HepG2 (cell line): ENCODE measurements around the gene NRAS. TPM values are rescaled to one million over a fixed set of nuclear protein-coding genes. Genes with fewer than 3 reads are reported as not detected.

Experiments
- ATF1 ChIP-seq: IDR thresholded peaks from 2 replicates; pipeline ENCODE4 v1.6.1; 2016; ENCODE audit warnings: mild to moderate bottlenecking, control low read depth
- ATF5 ChIP-seq: sonication (generic); formaldehyde crosslinking; IDR thresholded peaks from 2 replicates; pipeline ENCODE4 v1.4.0; 2020; ENCODE audit warnings: mild to moderate bottlenecking, low read depth, missing genetic modification reagents
- IKZF1 ChIP-seq: fragments of 450-650 bp; IDR thresholded peaks from 2 replicates; pipeline ENCODE4 v1.7.1; 2016
- KLF15 ChIP-seq: sonication (generic); formaldehyde crosslinking; IDR thresholded peaks from 2 replicates; pipeline ENCODE4 v1.8.1; 2023; ENCODE audit warnings: borderline replicate concordance, mild to moderate bottlenecking, inconsistent platforms, missing genetic modification reagents, mixed read lengths
- MIXL1 ChIP-seq: IDR thresholded peaks from 2 replicates; pipeline ENCODE4 v1.6.1; 2016
- MXD4 ChIP-seq: IDR thresholded peaks from 2 replicates; pipeline ENCODE4 v1.6.1; 2016; ENCODE audit warnings: mild to moderate bottlenecking, missing biosample characterization, missing genetic modification reagents
- NCOA5 ChIP-seq: sonication (generic); formaldehyde crosslinking; IDR thresholded peaks from 2 replicates; pipeline ENCODE4 v1.4.0; 2020; ENCODE audit warnings: missing genetic modification reagents
- NFIB ChIP-seq: sonication (generic); formaldehyde crosslinking; IDR thresholded peaks from 2 replicates; pipeline ENCODE4 v1.9.0; 2021; ENCODE audit warnings: missing genetic modification reagents, mild to moderate bottlenecking, borderline replicate concordance
- NFKB2 ChIP-seq: sonication (generic); formaldehyde crosslinking; IDR thresholded peaks from 2 replicates; pipeline ENCODE4 v1.4.0; 2020; ENCODE audit warnings: missing genetic modification reagents, borderline replicate concordance
- POGZ ChIP-seq: sonication (generic); formaldehyde crosslinking; IDR thresholded peaks from 2 replicates; pipeline ENCODE4 v1.4.0; 2020; ENCODE audit warnings: mild to moderate bottlenecking, missing genetic modification reagents
- SMARCE1 ChIP-seq: fragments of 450-650 bp; IDR thresholded peaks from 2 replicates; pipeline ENCODE4 v1.6.1; 2017; ENCODE audit warnings: borderline replicate concordance
- YY1 ChIP-seq: IDR thresholded peaks from 2 replicates; pipeline ENCODE4 v1.6.1; 2011; ENCODE audit warnings: low read length, low read depth, moderate library complexity, mild to moderate bottlenecking; ENCODE audit not compliant: insufficient read depth, insufficient replicate concordance
- ZNF235 ChIP-seq: sonication (generic); formaldehyde crosslinking; IDR thresholded peaks from 2 replicates; pipeline ENCODE4 v1.8.1; 2023; ENCODE audit warnings: mild to moderate bottlenecking, missing genetic modification reagents, borderline replicate concordance
- ZNF318 ChIP-seq: sonication (generic); formaldehyde crosslinking; IDR thresholded peaks from 2 replicates; pipeline ENCODE4 v1.4.0; 2020; ENCODE audit warnings: mild to moderate bottlenecking, missing genetic modification reagents
- ZNF556 ChIP-seq: sonication (generic); formaldehyde crosslinking; IDR thresholded peaks from 2 replicates; pipeline ENCODE4 v1.4.0; 2020; ENCODE audit warnings: mild to moderate bottlenecking, missing genetic modification reagents, borderline replicate concordance
- ZNF557 ChIP-seq: sonication (generic); formaldehyde crosslinking; IDR thresholded peaks from 2 replicates; pipeline ENCODE4 v1.4.0; 2020; ENCODE audit warnings: missing genetic modification reagents
- ZNF558 ChIP-seq: sonication (generic); formaldehyde crosslinking; IDR thresholded peaks from 2 replicates; pipeline ENCODE4 v1.9.0; 2022; ENCODE audit warnings: mild to moderate bottlenecking, missing genetic modification reagents, borderline replicate concordance
- ZNF652 ChIP-seq: IDR thresholded peaks from 2 replicates; pipeline ENCODE4 v1.6.1; 2016; ENCODE audit warnings: low read depth, borderline replicate concordance
- ZNF720 ChIP-seq: sonication (generic); formaldehyde crosslinking; IDR thresholded peaks from 2 replicates; pipeline ENCODE4 v1.4.0; 2020; ENCODE audit warnings: missing genetic modification reagents
- ZNF777 ChIP-seq: sonication (generic); formaldehyde crosslinking; IDR thresholded peaks from 2 replicates; pipeline ENCODE4 v1.4.0; 2020; ENCODE audit warnings: missing genetic modification reagents
- ZSCAN22 ChIP-seq: sonication (generic); formaldehyde crosslinking; IDR thresholded peaks from 2 replicates; pipeline ENCODE4 v1.4.0; 2020; ENCODE audit warnings: mild to moderate bottlenecking, missing genetic modification reagents
- polyA plus RNA-seq, 8 experiments: library from polyadenylated mRNA; depleted of rRNA in 3 of 8; stranded (reverse) in 7 of 8; unstranded in 1 of 8; fragments of >200 nt; fragmentation: Illumina TruSeq in 4 of 8; extraction: Trizol in 4 of 8; gene quantifications; 2 replicates each; pipeline versions ENCODE4 v1.2.1 to v1.2.3, GENCODE V29; 2011 to 2016; ENCODE audit warnings: low read depth in 4 of 8, missing spikeins in 1 of 8, mixed read lengths in 1 of 8; ENCODE audit not compliant: insufficient read depth in 1 of 8
- total RNA-seq, 5 experiments: library from RNA; depleted of rRNA; stranded (reverse); fragments of >200 nt; fragmentation: Illumina TruSeq; extraction: Trizol; gene quantifications; 2 replicates each; pipeline ENCODE4 v1.2.3, GENCODE V29; 2016; ENCODE audit warnings: low read depth in 1 of 5
- TF ChIP-seq, protein P1 (sequence below): sonication (generic); formaldehyde crosslinking; IDR thresholded peaks from 2 replicates; pipeline ENCODE4 v1.8.0; 2022; ENCODE audit warnings: mild to moderate bottlenecking, missing genetic modification reagents, borderline replicate concordance

NRAS gene
- total and polyA plus RNA-seq, 2 of the 13 experiments (the other 11 are each of a cell fraction or from before 2014, with no cell fraction given) = 38.6 to 58.8 TPM

DNA sequence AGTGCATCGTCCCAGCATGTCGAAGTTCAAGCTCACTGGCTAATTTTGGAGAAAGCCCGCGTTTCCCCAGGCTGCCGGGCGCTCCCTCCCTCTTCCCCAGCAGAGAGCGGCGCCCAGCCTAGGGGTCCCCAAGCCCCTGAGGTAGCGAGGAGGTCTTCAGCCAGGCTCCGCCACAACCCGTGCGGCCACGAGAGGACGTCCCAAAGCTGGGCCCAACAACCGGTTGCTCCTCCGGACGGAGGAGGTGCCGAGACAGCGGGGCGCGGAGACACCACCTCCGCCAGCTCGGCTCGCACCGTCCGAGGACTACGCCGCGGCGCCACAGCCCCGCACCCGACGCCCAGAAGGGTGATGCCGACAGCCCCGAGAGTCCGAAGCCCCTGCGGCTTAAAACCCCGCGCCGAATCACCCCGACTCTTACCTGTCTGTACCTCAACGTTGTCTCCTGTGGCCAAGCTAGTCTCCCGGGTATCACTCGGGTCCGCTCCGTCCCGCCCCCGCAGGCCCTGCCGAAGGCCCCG is 46.9 kb downstream of the NRAS start, which contains the start of gene DENND2C (continued):
- TF ChIP-seq, protein P1, sequence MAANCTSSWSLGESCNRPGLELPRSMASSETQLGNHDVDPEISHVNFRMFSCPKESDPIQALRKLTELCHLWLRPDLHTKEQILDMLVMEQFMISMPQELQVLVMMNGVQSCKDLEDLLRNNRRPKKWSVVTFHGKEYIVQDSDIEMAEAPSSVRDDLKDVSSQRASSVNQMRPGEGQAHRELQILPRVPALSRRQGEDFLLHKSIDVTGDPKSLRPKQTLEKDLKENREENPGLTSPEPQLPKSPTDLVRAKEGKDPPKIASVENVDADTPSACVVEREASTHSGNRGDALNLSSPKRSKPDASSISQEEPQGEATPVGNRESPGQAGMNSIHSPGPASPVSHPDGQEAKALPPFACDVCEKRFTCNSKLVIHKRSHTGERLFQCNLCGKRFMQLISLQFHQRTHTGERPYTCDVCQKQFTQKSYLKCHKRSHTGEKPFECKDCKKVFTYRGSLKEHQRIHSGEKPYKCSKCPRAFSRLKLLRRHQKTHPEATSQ (CRISPR knock-in tag) = no peak
- TF ChIP-seq ZSCAN22 (CRISPR knock-in tag) (no peak), ZNF558 (CRISPR knock-in tag) (no peak), MIXL1 (CRISPR knock-in tag) (no peak), ZNF720 (CRISPR knock-in tag) (no peak), ZNF557 (no peak), NFKB2 (CRISPR knock-in tag) (no peak), ZNF235 (no peak), ATF1 (no peak), POGZ (CRISPR knock-in tag) (no peak), NCOA5 (no peak), ZNF318 (CRISPR knock-in tag) (no peak), YY1 (no peak), MXD4 (CRISPR knock-in tag) (no peak), ATF5 (CRISPR knock-in tag) (no peak), NFIB (CRISPR knock-in tag) (no peak), ZNF556 (CRISPR knock-in tag) (no peak), ZNF777 (peak; percentile 97), KLF15 (CRISPR knock-in tag) (no peak), SMARCE1 (no peak), ZNF652 (CRISPR knock-in tag) (no peak), IKZF1 (no peak)
